HepG2 (cell line): Measurements from ENCODE around the gene PLLP. TPM values are rescaled to one million over a fixed set of nuclear protein-coding genes. Genes with fewer than 3 reads are reported as not detected.

Experiments used
- ARNTL ChIP-seq: sonication (generic); formaldehyde crosslinking; IDR thresholded peaks from 2 replicates; pipeline ENCODE4 v1.4.0; 2020; ENCODE audit warnings: mild to moderate bottlenecking, missing genetic modification reagents
- CBFB ChIP-seq: sonication (generic); formaldehyde crosslinking; IDR thresholded peaks from 2 replicates; pipeline ENCODE4 v1.4.0; 2020; ENCODE audit warnings: missing genetic modification reagents
- DNMT1 ChIP-seq: sonication (generic); formaldehyde crosslinking; IDR thresholded peaks from 2 replicates; pipeline ENCODE4 v1.5.1; 2020; ENCODE audit warnings: mild to moderate bottlenecking, missing genetic modification reagents
- KLF6 ChIP-seq: IDR thresholded peaks from 2 replicates; pipeline ENCODE4 v1.8.0; 2016; ENCODE audit warnings: missing biosample characterization, missing genetic modification reagents
- MNT ChIP-seq: fragments of 450-650 bp; IDR thresholded peaks from 2 replicates; pipeline ENCODE4 v1.6.1; 2016
- NR0B2 ChIP-seq: sonication (generic); formaldehyde crosslinking; IDR thresholded peaks from 2 replicates; pipeline ENCODE4 v1.4.0; 2020; ENCODE audit warnings: mild to moderate bottlenecking, missing genetic modification reagents
- TEAD2 ChIP-seq: sonication (generic); formaldehyde crosslinking; IDR thresholded peaks from 2 replicates; pipeline ENCODE4 v1.9.0; 2021; ENCODE audit warnings: missing genetic modification reagents
- ZBTB26 ChIP-seq: IDR thresholded peaks from 2 replicates; pipeline ENCODE4 v1.6.1; 2016; ENCODE audit warnings: missing compliant biosample characterization, missing genetic modification reagents, borderline replicate concordance
- ZBTB7A ChIP-seq: sonication (generic); formaldehyde crosslinking; IDR thresholded peaks from 2 replicates; pipeline ENCODE4 v1.8.0; 2022; ENCODE audit warnings: mild to moderate bottlenecking, missing genetic modification reagents
- ZFP37 ChIP-seq: sonication (generic); formaldehyde crosslinking; IDR thresholded peaks from 2 replicates; pipeline ENCODE4 v1.4.0; 2020; ENCODE audit warnings: missing genetic modification reagents, borderline replicate concordance
- ZFP91 ChIP-seq: sonication (generic); formaldehyde crosslinking; IDR thresholded peaks from 2 replicates; pipeline ENCODE4 v1.9.0; 2022; ENCODE audit warnings: missing genetic modification reagents, mild to moderate bottlenecking, borderline replicate concordance
- ZNF121 ChIP-seq: sonication (generic); formaldehyde crosslinking; IDR thresholded peaks from 2 replicates; pipeline ENCODE4 v1.5.0; 2020; ENCODE audit warnings: mild to moderate bottlenecking, missing genetic modification reagents
- ZNF276 ChIP-seq: sonication (generic); formaldehyde crosslinking; IDR thresholded peaks from 2 replicates; pipeline ENCODE4 v1.4.0; 2020; ENCODE audit warnings: mild to moderate bottlenecking, low read depth, missing genetic modification reagents
- ZNF281 ChIP-seq: sonication (generic); formaldehyde crosslinking; IDR thresholded peaks from 2 replicates; pipeline ENCODE4 v1.4.0; 2020; ENCODE audit warnings: missing genetic modification reagents, borderline replicate concordance
- ZNF33A ChIP-seq: sonication (generic); formaldehyde crosslinking; IDR thresholded peaks from 2 replicates; pipeline ENCODE4 v1.5.1; 2020; ENCODE audit warnings: missing genetic modification reagents, mild to moderate bottlenecking, moderate library complexity, borderline replicate concordance
- ZNF343 ChIP-seq: sonication (generic); formaldehyde crosslinking; IDR thresholded peaks from 2 replicates; pipeline ENCODE4 v1.4.0; 2020; ENCODE audit warnings: mild to moderate bottlenecking, missing genetic modification reagents
- ZNF616 ChIP-seq: sonication (generic); formaldehyde crosslinking; IDR thresholded peaks from 2 replicates; pipeline ENCODE4 v1.5.0; 2020; ENCODE audit warnings: low read depth, mild to moderate bottlenecking, missing genetic modification reagents
- ZNF766 ChIP-seq: sonication (generic); formaldehyde crosslinking; IDR thresholded peaks from 2 replicates; pipeline ENCODE4 v1.5.0; 2020; ENCODE audit warnings: missing genetic modification reagents, borderline replicate concordance
- ZNF776 ChIP-seq: sonication (generic); formaldehyde crosslinking; IDR thresholded peaks from 2 replicates; pipeline ENCODE4 v1.4.0; 2020; ENCODE audit warnings: mild to moderate bottlenecking, missing genetic modification reagents
- polyA plus RNA-seq, 8 experiments: library from polyadenylated mRNA; depleted of rRNA in 3 of 8; stranded (reverse) in 7 of 8; unstranded in 1 of 8; fragments of >200 nt; fragmentation: Illumina TruSeq in 4 of 8; extraction: Trizol in 4 of 8; gene quantifications; 2 replicates each; pipeline versions ENCODE4 v1.2.1 to v1.2.3, GENCODE V29; 2011 to 2016; ENCODE audit warnings: low read depth in 4 of 8, missing spikeins in 1 of 8, mixed read lengths in 1 of 8; ENCODE audit not compliant: insufficient read depth in 1 of 8
- total RNA-seq, 5 experiments: library from RNA; depleted of rRNA; stranded (reverse); fragments of >200 nt; fragmentation: Illumina TruSeq; extraction: Trizol; gene quantifications; 2 replicates each; pipeline ENCODE4 v1.2.3, GENCODE V29; 2016; ENCODE audit warnings: low read depth in 1 of 5

The PLLP gene
- total and polyA plus RNA-seq, 2 of the 13 experiments (the other 11 are each of a cell fraction or from before 2014, with no cell fraction given): 60.6 to 127 TPM

GRCh38 chr16:57304169-57305061 lies 19.9 kb upstream of the PLLP start (continued):
- TF ChIP-seq ZNF33A (0 out of 2 replicates have a peak, but pooled peaks have one; percentile 37), ZBTB26 (CRISPR knock-in tag) (no peak), TEAD2 (CRISPR knock-in tag) (no peak), ZNF281 (CRISPR knock-in tag) (peak; percentile 31; the same call in 1 of the 2 replicates), ZNF343 (CRISPR knock-in tag) (no peak), ZNF616 (CRISPR knock-in tag) (0 out of 2 replicates have a peak, but pooled peaks have one; percentile 34), ZFP91 (CRISPR knock-in tag) (peak; percentile 77), NR0B2 (CRISPR knock-in tag) (no peak), ZFP37 (CRISPR knock-in tag) (no peak), ZNF121 (peak; percentile 58), CBFB (CRISPR knock-in tag) (peak; percentile 49; the same call in 1 of the 2 replicates), ARNTL (CRISPR knock-in tag) (peak; percentile 77), ZNF276 (CRISPR knock-in tag) (no peak), ZNF776 (CRISPR knock-in tag) (peak; percentile 71), ZNF766 (CRISPR knock-in tag) (no peak), ZBTB7A (CRISPR knock-in tag) (no peak), DNMT1 (no peak), MNT (no peak), KLF6 (CRISPR knock-in tag) (no peak)
